ENCODE results near the gene TRPV3. TPM values are rescaled to one million over a fixed set of nuclear protein-coding genes. Genes with fewer than 3 reads are reported as not detected.

The TRPV3 gene
- total RNA-seq, 1 donor from 2014 or later, result 2.1 TPM

- no peak for TF ChIP-seq CTCF (IDR thresholded peaks at IDR 0.05; ENCODE audit: insufficient read depth, low read length, poor library complexity, severe bottlenecking)
- H3K36me3 ChIP-seq (ENCODE audit: control insufficient read depth, insufficient read depth, low read length), result no peaks in the 10 kb centered on the region
- H3K4me3 ChIP-seq (ENCODE audit: low read depth, low read length), result no peak overlapping the region
- no peaks in the 10 kb centered on the region for H3K27me3 ChIP-seq (ENCODE audit: control insufficient read depth, insufficient read depth, low read length)
- no peak for DNase-seq (ENCODE audit: low read depth)
Measured at GRCh38 chr17:3511852-3512504, 45.6 kb downstream of the TRPV3 start.

- TF ChIP-seq CTCF (IDR thresholded peaks at IDR 0.05; ENCODE audit: insufficient read depth, low read length, poor library complexity, severe bottlenecking), result no peak
- no peak for DNase-seq (ENCODE audit: low read depth)
Measured at GRCh38 chr17:3510090-3510489, 47.5 kb downstream of the TRPV3 start.

GRCh38 chr17:3507869-3508268 lies 49.7 kb downstream of the TRPV3 start:
- no peaks in the 10 kb centered on the region for H3K36me3 ChIP-seq (ENCODE audit: control insufficient read depth, insufficient read depth, low read length)
- no peaks in the 10 kb centered on the region for H3K27me3 ChIP-seq (ENCODE audit: control insufficient read depth, insufficient read depth, low read length)
- TF ChIP-seq CTCF (IDR thresholded peaks at IDR 0.05; ENCODE audit: insufficient read depth, low read length, poor library complexity, severe bottlenecking), result no peak
- no peak for DNase-seq (ENCODE audit: low read depth)
- H3K4me3 ChIP-seq (ENCODE audit: low read depth, low read length), result no peak overlapping the region

More at GRCh38 chr17:3510090-3510489, 47.5 kb downstream of the TRPV3 start:
- no peaks in the 10 kb centered on the region for H3K36me3 ChIP-seq (ENCODE audit: control insufficient read depth, insufficient read depth, low read length)
- H3K4me3 ChIP-seq (ENCODE audit: low read depth, low read length), result no peak overlapping the region
- H3K27me3 ChIP-seq (ENCODE audit: control insufficient read depth, insufficient read depth, low read length), result no peaks in the 10 kb centered on the region

GRCh38 chr17:3507071-3507470 lies 50.5 kb downstream of the TRPV3 start:
- H3K27me3 ChIP-seq (ENCODE audit: control insufficient read depth, insufficient read depth, low read length), result no peaks in the 10 kb centered on the region
- no peak for DNase-seq (ENCODE audit: low read depth)
- H3K36me3 ChIP-seq (ENCODE audit: control insufficient read depth, insufficient read depth, low read length), result no peaks in the 10 kb centered on the region
- H3K4me3 ChIP-seq (ENCODE audit: low read depth, low read length), result no peak overlapping the region
- TF ChIP-seq CTCF (IDR thresholded peaks at IDR 0.05; ENCODE audit: insufficient read depth, low read length, poor library complexity, severe bottlenecking), result no peak

GRCh38 chr17:3506054-3506453 lies 51.6 kb downstream of the TRPV3 start:
- no peaks in the 10 kb centered on the region for H3K36me3 ChIP-seq (ENCODE audit: control insufficient read depth, insufficient read depth, low read length)
- no peaks in the 10 kb centered on the region for H3K27me3 ChIP-seq (ENCODE audit: control insufficient read depth, insufficient read depth, low read length)
- H3K4me3 ChIP-seq (ENCODE audit: low read depth, low read length), result no peak overlapping the region
- no peak for TF ChIP-seq CTCF (IDR thresholded peaks at IDR 0.05; ENCODE audit: insufficient read depth, low read length, poor library complexity, severe bottlenecking)
- no peak for DNase-seq (ENCODE audit: low read depth)

GRCh38 chr17:3505008-3505407 lies 52.6 kb downstream of the TRPV3 start:
- DNase-seq (ENCODE audit: low read depth), result no peak
- no peak for TF ChIP-seq CTCF (IDR thresholded peaks at IDR 0.05; ENCODE audit: insufficient read depth, low read length, poor library complexity, severe bottlenecking)
- no peak overlapping the region for H3K4me3 ChIP-seq (ENCODE audit: low read depth, low read length)
- H3K27me3 ChIP-seq (ENCODE audit: control insufficient read depth, insufficient read depth, low read length), result no peaks in the 10 kb centered on the region
- no peaks in the 10 kb centered on the region for H3K36me3 ChIP-seq (ENCODE audit: control insufficient read depth, insufficient read depth, low read length)
